ENCODE results near the gene NRAP. TPM values are rescaled to one million over a fixed set of nuclear protein-coding genes. Genes with fewer than 3 reads are reported as not detected.

The NRAP gene
- total and polyA plus RNA-seq, 4 donors = 0.05 to 0.13 (median 0.10) TPM

GRCh38 chr10:113695691-113696090 lies 31.9 kb upstream of the NRAP start:
- WGBS = 100% methylated on average over 1 of the region's 1 CpG
- no peak for DNase-seq (ENCODE audit: low spot score)
- Histone ChIP-seq H3K4me1 (ENCODE audit: control insufficient read depth in 4 of 4, insufficient read depth in 4 of 4, low read length in 3 of 4) (no peaks in the 10 kb centered on the region), H3K9ac (ENCODE audit: low read depth in 1 of 2, low read length in 2 of 2) (no peak overlapping the region), H3K4me3 (ENCODE audit: low read depth in 1 of 3, low read length in 3 of 3) (no peak overlapping the region), H3K27ac (ENCODE audit: low read depth in 1 of 2, low read length in 2 of 2) (no peak overlapping the region), H3K27me3 (ENCODE audit: control insufficient read depth in 4 of 4, insufficient read depth in 4 of 4, low read length in 3 of 4) (no peaks in the 10 kb centered on the region), H3K9me3 (ENCODE audit: control insufficient read depth in 4 of 4, low read length in 3 of 4) (peaks cover 0 to 7% (median 1%) of the 10 kb centered on the region in 4 donors), H3K36me3 (ENCODE audit: control insufficient read depth in 4 of 4, insufficient read depth in 3 of 4, low read depth in 1 of 4, low read length in 3 of 4) (peaks cover 0 to 34% (median 24%) of the 10 kb centered on the region in 4 donors)
- no peak for TF ChIP-seq FOXA1 (IDR thresholded peaks at IDR 0.05)

- no peak overlapping the region for H3K9ac ChIP-seq (ENCODE audit: low read depth in 1 of 2, low read length in 2 of 2)
- H3K27ac ChIP-seq (ENCODE audit: low read depth in 1 of 2, low read length in 2 of 2) = no peak overlapping the region
- no peaks in the 10 kb centered on the region for H3K4me1 ChIP-seq (ENCODE audit: control insufficient read depth in 4 of 4, insufficient read depth in 4 of 4, low read length in 3 of 4)
- no peaks in the 10 kb centered on the region for H3K27me3 ChIP-seq (ENCODE audit: control insufficient read depth in 4 of 4, insufficient read depth in 4 of 4, low read length in 3 of 4)
- H3K4me3 ChIP-seq (ENCODE audit: low read depth in 1 of 3, low read length in 3 of 3) = no peak overlapping the region
- H3K9me3 ChIP-seq (ENCODE audit: control insufficient read depth in 4 of 4, low read length in 3 of 4) = peaks cover 0 to 7% (median 1%) of the 10 kb centered on the region in 4 donors
- H3K36me3 ChIP-seq (ENCODE audit: control insufficient read depth in 4 of 4, insufficient read depth in 3 of 4, low read depth in 1 of 4, low read length in 3 of 4) = peaks cover 0 to 19% (median 14%) of the 10 kb centered on the region in 4 donors
- TF ChIP-seq FOXA2 (IDR thresholded peaks at IDR 0.05) (no peak), MAX (IDR thresholded peaks at IDR 0.05) (no peak), RXRA (IDR thresholded peaks at IDR 0.05) (no peak), RAD21 (IDR thresholded peaks at IDR 0.05) (no peak), YY1 (IDR thresholded peaks at IDR 0.05) (no peak), NR2F2 (IDR thresholded peaks at IDR 0.05) (no peak)
- no peak for DNase-seq (ENCODE audit: low spot score)
- 86% methylated on average over 2 of the region's 2 CpGs for WGBS
Measured at GRCh38 chr10:113693348-113693747, 29.5 kb upstream of the NRAP start.

GRCh38 chr10:113692271-113692670 lies 28.4 kb upstream of the NRAP start:
- no peaks in the 10 kb centered on the region for H3K4me1 ChIP-seq (ENCODE audit: control insufficient read depth in 4 of 4, insufficient read depth in 4 of 4, low read length in 3 of 4)
- no peaks in the 10 kb centered on the region for H3K27me3 ChIP-seq (ENCODE audit: control insufficient read depth in 4 of 4, insufficient read depth in 4 of 4, low read length in 3 of 4)
- 92% methylated on average over 6 of the region's 6 CpGs for WGBS
- no peak for DNase-seq (ENCODE audit: low spot score)
- H3K27ac ChIP-seq (ENCODE audit: low read depth in 1 of 2, low read length in 2 of 2) = no peak overlapping the region
- peaks cover 0 to 13% (median 7%) of the 10 kb centered on the region in 4 donors for H3K36me3 ChIP-seq (ENCODE audit: control insufficient read depth in 4 of 4, insufficient read depth in 3 of 4, low read depth in 1 of 4, low read length in 3 of 4)
- H3K9me3 ChIP-seq (ENCODE audit: control insufficient read depth in 4 of 4, low read length in 3 of 4) = peaks cover 0 to 9% (median 2%) of the 10 kb centered on the region in 4 donors
- no peak overlapping the region for H3K4me3 ChIP-seq (ENCODE audit: low read depth in 1 of 3, low read length in 3 of 3)
- no peak for TF ChIP-seq NR2F2 (IDR thresholded peaks at IDR 0.05)
- no peak for TF ChIP-seq JUND (IDR thresholded peaks at IDR 0.05)
- TF ChIP-seq YY1 (IDR thresholded peaks at IDR 0.05) = no peak
- no peak for TF ChIP-seq RAD21 (IDR thresholded peaks at IDR 0.05)
- no peak overlapping the region for H3K9ac ChIP-seq (ENCODE audit: low read depth in 1 of 2, low read length in 2 of 2)

GRCh38 chr10:113691381-113691780 lies 27.5 kb upstream of the NRAP start:
- WGBS = 68% methylated on average over 2 of the region's 2 CpGs
- no peak overlapping the region for H3K4me3 ChIP-seq (ENCODE audit: low read depth in 1 of 3, low read length in 3 of 3)
- no peaks in the 10 kb centered on the region for H3K27me3 ChIP-seq (ENCODE audit: control insufficient read depth in 4 of 4, insufficient read depth in 4 of 4, low read length in 3 of 4)
- no peak overlapping the region for H3K27ac ChIP-seq (ENCODE audit: low read depth in 1 of 2, low read length in 2 of 2)
- no peaks in the 10 kb centered on the region for H3K4me1 ChIP-seq (ENCODE audit: control insufficient read depth in 4 of 4, insufficient read depth in 4 of 4, low read length in 3 of 4)
- no peak for DNase-seq (ENCODE audit: low spot score)
- peaks cover 0 to 13% (median 7%) of the 10 kb centered on the region in 4 donors for H3K36me3 ChIP-seq (ENCODE audit: control insufficient read depth in 4 of 4, insufficient read depth in 3 of 4, low read depth in 1 of 4, low read length in 3 of 4)
- no peak for TF ChIP-seq RXRA (IDR thresholded peaks at IDR 0.05)
- TF ChIP-seq CTCF (IDR thresholded peaks at IDR 0.05; ENCODE audit: low read depth, low read length, missing input control) = no peak
- TF ChIP-seq REST (IDR thresholded peaks at IDR 0.05) = no peak
- TF ChIP-seq JUND (IDR thresholded peaks at IDR 0.05) = no peak
- TF ChIP-seq TAF1 (conservative IDR thresholded peaks at IDR 0.05) = no peak
- no peak for TF ChIP-seq ATF3 (IDR thresholded peaks at IDR 0.05)
- no peak for TF ChIP-seq SP1 (IDR thresholded peaks at IDR 0.05)
- no peak for TF ChIP-seq RAD21 (IDR thresholded peaks at IDR 0.05)
- no peak for TF ChIP-seq GABPA (IDR thresholded peaks at IDR 0.05 in 1 of 2, conservative IDR thresholded peaks at IDR 0.05 in 1 of 2)
- no peak for TF ChIP-seq YY1 (IDR thresholded peaks at IDR 0.05)
- TF ChIP-seq MAX (IDR thresholded peaks at IDR 0.05) = no peak
- no peak overlapping the region for H3K9ac ChIP-seq (ENCODE audit: low read depth in 1 of 2, low read length in 2 of 2)
- peaks cover 0 to 13% (median 2%) of the 10 kb centered on the region in 4 donors for H3K9me3 ChIP-seq (ENCODE audit: control insufficient read depth in 4 of 4, low read length in 3 of 4)

Data from liver (tissue), 9 donors.